PC-9 (cell line): Measurements from ENCODE around the gene ADAMTSL3. TPM values are rescaled to one million over a fixed set of nuclear protein-coding genes. Genes with fewer than 3 reads are reported as not detected.

Experiments used
- BruUV-seq: library from RNA; stranded (reverse); fragments of 400-500 nt; replicated peaks from 2 replicates; lab custom pipeline; 2021; lab: Mats Ljungman, UMichigan
- CTCF ChIA-PET: fragments of 300-600 bp; sonication (Branson Sonifier 250); formaldehyde crosslinking; loops from one replicate; lab custom pipeline; 2022; ENCODE audit warnings: antibody characterized with exemption; lab: Charles Lee
- POLR2A ChIA-PET: fragments of 300-600 bp; sonication (Branson Sonifier 250); formaldehyde crosslinking; loops from one replicate; lab custom pipeline; 2022; ENCODE audit warnings: antibody characterized with exemption; ENCODE audit not compliant: unreplicated experiment; lab: Charles Lee
- DNase-seq, 2 experiments: peaks; one replicate each; pipeline versions ENCODE4 v3.0.0 to v3.0.0-alpha.2; 2015 to 2022; ENCODE audit warnings: mixed read lengths in 1 of 2
- H2AFZ ChIP-seq: fragments of 200-600 bp; sonication (generic); 2 replicates; pipeline ENCODE4 v1.8.1; 2017; ENCODE audit warnings: antibody characterized with exemption
- H3F3A ChIP-seq: fragments of 200-600 bp; sonication (generic); 2 replicates; pipeline ENCODE4 v1.8.1; 2017; ENCODE audit warnings: antibody characterized with exemption, mild to moderate bottlenecking, low read depth; ENCODE audit not compliant: insufficient read depth
- H3K27ac ChIP-seq: fragments of 200-600 bp; sonication (generic); 2 replicates; pipeline ENCODE4 v1.6.1; 2016; ENCODE audit warnings: mixed run types
- H3K27me3 ChIP-seq: fragments of 200-600 bp; sonication (generic); 2 replicates; pipeline ENCODE4 v1.6.1; 2016; ENCODE audit warnings: low read depth, mixed run types; ENCODE audit not compliant: insufficient read depth
- H3K36me3 ChIP-seq: fragments of 200-600 bp; sonication (generic); 2 replicates; pipeline ENCODE4 v1.6.1; 2016; ENCODE audit warnings: low read depth, mixed run types
- H3K4me1 ChIP-seq: fragments of 200-600 bp; sonication (generic); replicated peaks from 2 replicates; pipeline ENCODE4 v1.6.1; 2016; ENCODE audit warnings: mixed run types; ENCODE audit not compliant: insufficient read depth
- H3K4me2 ChIP-seq: fragments of 200-600 bp; sonication (generic); 2 replicates; pipeline ENCODE4 v1.6.1; 2017; ENCODE audit warnings: mixed run types
- H3K4me3 ChIP-seq: fragments of 200-600 bp; sonication (generic); 2 replicates; pipeline ENCODE4 v1.6.1; 2016; ENCODE audit warnings: mixed run types
- H3K79me2 ChIP-seq: fragments of 200-600 bp; sonication (generic); 2 replicates; pipeline ENCODE4 v1.6.1; 2017; ENCODE audit warnings: low read depth, mixed run types
- H3K9me2 ChIP-seq: fragments of 200-600 bp; sonication (generic); 2 replicates; pipeline ENCODE4 v1.8.1; 2017; ENCODE audit warnings: mild to moderate bottlenecking; ENCODE audit not compliant: insufficient read depth
- H3K9me3 ChIP-seq: fragments of 200-600 bp; sonication (generic); 2 replicates; pipeline ENCODE4 v1.8.1; 2016; ENCODE audit warnings: low read depth; ENCODE audit not compliant: insufficient read depth
- H4K20me1 ChIP-seq: fragments of 200-600 bp; sonication (generic); 2 replicates; pipeline ENCODE4 v1.8.1; 2017; ENCODE audit not compliant: insufficient read depth
- EZH2 ChIP-seq: fragments of 200-600 bp; sonication (generic); IDR thresholded peaks from 2 replicates; pipeline ENCODE4 v1.8.0; 2017; ENCODE audit warnings: antibody characterized with exemption, low read depth
- intact Hi-C: fragments of 100-400 bp; cut with micrococcal nuclease; formaldehyde crosslinking; loops from one replicate; pipeline ENCODE4 v1.10.0; 2022; ENCODE audit not compliant: unreplicated experiment
- total RNA-seq: library from RNA; stranded (reverse); gene quantifications from 2 replicates; pipeline ENCODE4 v1.2.3, GENCODE V29; 2021
- TF ChIP-seq, protein P1 (sequence below): fragments of 200-600 bp; sonication (generic); conservative IDR thresholded peaks from 2 replicates; pipeline ENCODE4 v1.6.1; 2017; ENCODE audit warnings: mixed run types, antibody characterized with exemption, mild to moderate bottlenecking, moderate library complexity

ADAMTSL3 gene
- total RNA-seq, 1 experiment from 2014 or later: 5.0 TPM

DNA sequence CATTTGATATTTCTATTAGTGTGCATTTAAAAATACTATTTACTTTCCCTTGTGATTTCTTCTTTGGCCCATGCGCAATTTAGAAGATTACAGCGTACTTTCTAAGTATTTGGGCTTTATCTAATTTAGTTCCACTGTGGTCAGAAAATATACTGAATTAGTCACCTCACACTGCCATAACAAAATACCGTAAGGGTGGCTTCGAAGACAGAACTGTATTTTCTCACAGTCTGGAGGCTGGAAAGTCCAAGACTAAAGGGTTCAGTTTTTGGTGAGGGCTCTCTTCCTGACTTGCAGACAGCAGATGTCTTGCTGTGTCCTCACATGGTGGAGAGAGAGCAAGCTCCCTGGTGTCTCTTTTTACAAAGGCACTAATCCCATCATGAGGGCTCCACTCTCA, 286.2 kb downstream of the ADAMTSL3 start:
- H3F3A ChIP-seq: no peaks in the 10 kb centered on the region
- no peaks in the 10 kb centered on the region for H3K36me3 ChIP-seq
- ChIA-PET CTCF (no interaction called here), POLR2A (no interaction called here)
- H3K27me3 ChIP-seq: no peaks in the 10 kb centered on the region
- TF ChIP-seq EZH2: no peak
- TF ChIP-seq, protein P1, sequence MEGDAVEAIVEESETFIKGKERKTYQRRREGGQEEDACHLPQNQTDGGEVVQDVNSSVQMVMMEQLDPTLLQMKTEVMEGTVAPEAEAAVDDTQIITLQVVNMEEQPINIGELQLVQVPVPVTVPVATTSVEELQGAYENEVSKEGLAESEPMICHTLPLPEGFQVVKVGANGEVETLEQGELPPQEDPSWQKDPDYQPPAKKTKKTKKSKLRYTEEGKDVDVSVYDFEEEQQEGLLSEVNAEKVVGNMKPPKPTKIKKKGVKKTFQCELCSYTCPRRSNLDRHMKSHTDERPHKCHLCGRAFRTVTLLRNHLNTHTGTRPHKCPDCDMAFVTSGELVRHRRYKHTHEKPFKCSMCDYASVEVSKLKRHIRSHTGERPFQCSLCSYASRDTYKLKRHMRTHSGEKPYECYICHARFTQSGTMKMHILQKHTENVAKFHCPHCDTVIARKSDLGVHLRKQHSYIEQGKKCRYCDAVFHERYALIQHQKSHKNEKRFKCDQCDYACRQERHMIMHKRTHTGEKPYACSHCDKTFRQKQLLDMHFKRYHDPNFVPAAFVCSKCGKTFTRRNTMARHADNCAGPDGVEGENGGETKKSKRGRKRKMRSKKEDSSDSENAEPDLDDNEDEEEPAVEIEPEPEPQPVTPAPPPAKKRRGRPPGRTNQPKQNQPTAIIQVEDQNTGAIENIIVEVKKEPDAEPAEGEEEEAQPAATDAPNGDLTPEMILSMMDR: no peak
- no peaks in the 10 kb centered on the region for H3K4me1 ChIP-seq
- H3K4me2 ChIP-seq: no peak overlapping the region
- H3K4me3 ChIP-seq: no peak overlapping the region
- no peaks in the 10 kb centered on the region for H3K9me3 ChIP-seq
- no peaks in the 10 kb centered on the region for H3K79me2 ChIP-seq
- H2AFZ ChIP-seq: no peak overlapping the region
- intact Hi-C loops: no loop called here
- H4K20me1 ChIP-seq: no peaks in the 10 kb centered on the region
- H3K9me2 ChIP-seq: no peaks in the 10 kb centered on the region; the same call in 1 of the 2 replicates
- H3K27ac ChIP-seq: no peak overlapping the region
- no TSS peak for BruUV-seq
- no peak for DNase-seq

DNA sequence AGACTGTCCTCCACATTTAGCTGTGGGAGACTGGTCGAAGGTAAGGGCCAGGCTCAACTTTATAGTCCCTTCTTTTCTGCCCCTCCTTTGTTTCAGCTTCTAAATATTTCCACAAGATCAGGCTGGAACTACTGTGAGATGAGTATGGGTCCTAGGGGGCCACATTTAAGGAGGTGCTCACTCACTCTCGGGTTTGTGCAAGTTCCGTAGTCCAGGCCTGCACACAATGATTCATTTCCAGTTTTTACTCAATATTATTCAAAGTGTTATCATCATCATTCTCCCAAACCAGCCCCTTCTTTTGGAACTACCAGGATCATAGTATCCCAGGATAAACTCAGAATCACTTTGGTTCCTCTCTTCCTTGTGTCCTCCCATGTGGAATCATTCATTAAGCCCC, 289.1 kb downstream of the ADAMTSL3 start:
- Histone ChIP-seq H3K9me2 (no peaks in the 10 kb centered on the region; the same call in 1 of the 2 replicates), H3K36me3 (no peaks in the 10 kb centered on the region), H3K4me2 (no peak overlapping the region), H3K79me2 (no peaks in the 10 kb centered on the region), H4K20me1 (no peaks in the 10 kb centered on the region), H3K4me3 (no peak overlapping the region), H2AFZ (no peak overlapping the region), H3K9me3 (no peaks in the 10 kb centered on the region), H3F3A (no peaks in the 10 kb centered on the region), H3K27me3 (no peaks in the 10 kb centered on the region), H3K27ac (no peak overlapping the region), H3K4me1 (no peaks in the 10 kb centered on the region)
- BruUV-seq: no TSS peak
- POLR2A ChIA-PET: no interaction called here
- TF ChIP-seq EZH2: no peak
- TF ChIP-seq, protein P1: no peak
- no peak for DNase-seq
- intact Hi-C loops: no loop called here
- CTCF ChIA-PET: no interaction called here

DNA sequence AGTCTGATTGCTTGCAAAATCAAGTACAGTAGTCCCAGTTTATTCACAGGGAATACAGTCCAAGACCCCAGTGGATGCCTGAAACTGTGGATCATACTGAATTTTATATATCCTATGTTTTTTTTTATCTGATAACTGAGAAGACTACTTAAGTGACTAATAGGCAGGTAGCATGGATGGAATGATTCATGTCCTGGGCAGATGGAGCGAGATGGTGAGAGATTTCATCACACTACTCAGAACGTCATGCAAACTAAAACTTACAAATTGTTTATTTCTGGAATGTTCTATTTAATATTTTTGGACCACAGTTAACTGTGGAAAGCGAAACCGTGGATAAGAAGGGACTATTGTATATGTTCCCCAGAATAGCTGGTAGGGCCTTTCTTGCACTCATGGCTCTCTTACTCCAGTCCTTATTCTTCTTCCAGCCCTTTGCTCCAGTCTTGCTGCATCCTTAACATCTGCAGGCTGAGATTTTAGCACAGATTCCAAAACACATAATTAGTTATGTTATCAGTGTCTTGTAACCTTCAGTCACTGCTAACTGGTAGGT, 290.0 kb downstream of the ADAMTSL3 start:
- CTCF ChIA-PET: no interaction called here
- BruUV-seq: no TSS peak
- Histone ChIP-seq H3K27ac (no peak overlapping the region), H3K4me3 (no peak overlapping the region), H3K4me2 (no peak overlapping the region), H3K4me1 (no peaks in the 10 kb centered on the region), H3K9me3 (no peaks in the 10 kb centered on the region; the same call in 1 of the 2 replicates), H3K36me3 (no peaks in the 10 kb centered on the region), H3K79me2 (no peaks in the 10 kb centered on the region), H4K20me1 (no peaks in the 10 kb centered on the region), H3F3A (no peaks in the 10 kb centered on the region), H3K27me3 (no peaks in the 10 kb centered on the region), H3K9me2 (no peaks in the 10 kb centered on the region; the same call in 1 of the 2 replicates), H2AFZ (no peak overlapping the region)
- no peak for TF ChIP-seq EZH2
- TF ChIP-seq, protein P1: no peak
- POLR2A ChIA-PET: no interaction called here
- DNase-seq: no peak
- intact Hi-C loops: no loop called here
